Measurements from ENCODE around the gene SMARCA1. TPM values are rescaled to one million over a fixed set of nuclear protein-coding genes. Genes with fewer than 3 reads are reported as not detected.

Gene SMARCA1
- total and polyA plus RNA-seq, 2 experiments from 2014 or later, result 30.1 to 51.8 TPM

DNA sequence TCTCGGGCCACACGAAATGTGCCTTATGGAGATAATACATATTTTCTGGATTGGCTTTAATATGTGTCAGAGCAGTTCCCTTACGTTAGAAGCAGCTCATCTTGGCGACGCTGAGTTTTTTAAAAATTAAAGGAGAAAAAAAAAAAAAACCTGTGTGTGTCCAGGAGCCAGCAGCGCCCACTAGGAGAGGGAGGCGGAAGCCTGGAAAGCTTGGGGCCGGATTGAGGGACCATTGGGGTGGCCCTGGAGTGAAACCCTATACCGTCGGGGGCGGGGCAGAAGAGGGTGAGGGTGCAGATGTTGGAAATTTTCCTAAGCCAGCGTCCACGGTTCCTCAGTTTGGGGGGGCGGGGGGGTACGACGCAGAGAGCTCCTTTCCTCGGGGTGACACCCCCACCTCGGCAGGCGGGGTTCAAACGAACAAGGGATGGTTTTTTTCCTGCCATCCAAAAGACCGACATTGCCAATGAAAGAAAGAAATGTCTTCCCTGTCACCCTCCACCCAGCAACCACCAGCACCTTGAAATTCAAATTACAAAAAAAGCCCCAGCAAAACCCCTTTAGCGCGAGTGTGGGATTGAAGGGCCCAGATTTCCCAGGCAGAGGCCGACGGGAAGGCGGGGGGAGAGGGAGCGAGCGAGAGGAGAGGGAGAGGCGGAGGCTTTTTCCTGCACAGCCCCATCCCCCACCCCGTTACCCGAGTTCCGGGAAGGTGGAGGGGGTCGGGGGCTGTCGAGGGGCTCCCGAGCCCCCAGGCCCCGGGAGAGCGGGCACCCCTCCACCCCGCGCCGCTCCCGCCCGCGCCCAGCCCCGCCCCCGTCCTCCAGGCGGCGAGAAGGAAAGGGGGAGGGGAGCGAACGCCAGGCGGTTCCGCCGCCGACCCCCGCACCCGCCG lies 859 bp downstream of the SMARCA1 start:
- H3K4me1 Mint-ChIP-seq, result peaks cover 3% of the 10 kb centered on the region; the same call in 2 of the 3 replicates
- no peak overlapping the region for H2AFZ ChIP-seq
- no peaks in the 10 kb centered on the region for H3K27me3 ChIP-seq (ENCODE audit: insufficient read depth)
- H3K79me2 ChIP-seq (replicated peaks; ENCODE audit: insufficient read depth), result peaks cover 47% of the 10 kb centered on the region
- ATAC-seq (peak; percentile 88), DNase-seq (ENCODE audit: low spot score) (peak; percentile 76)
- TF ChIP-seq NANOG (IDR thresholded peaks at IDR 0.05; ENCODE audit: borderline replicate concordance) (no peak), STAT1 (IDR thresholded peaks at IDR 0.05; ENCODE audit: unreplicated experiment) (no peak), CTCF (conservative IDR thresholded peaks at IDR 0.05; ENCODE audit: low read depth in 2 of 2) (peak; percentile 17 to 29; a peak in 1 of 4 replicates), ETS1 (IDR thresholded peaks at IDR 0.05) (no peak), EZH2phosphoT487 (IDR thresholded peaks at IDR 0.05; ENCODE audit: unreplicated experiment) (no peak), JUNB (IDR thresholded peaks at IDR 0.05; ENCODE audit: unreplicated experiment) (no peak), ZNF462 (CRISPR knock-in tag; IDR thresholded peaks at IDR 0.05) (no peak)
- no peaks in the 10 kb centered on the region for H3K4me1 ChIP-seq (ENCODE audit: insufficient read depth)
- H3K4me3 Mint-ChIP-seq, result peak overlapping the region; percentile 87
- no peaks in the 10 kb centered on the region; the same call in 1 of the 3 replicates for H3K36me3 Mint-ChIP-seq (ENCODE audit: low read depth)
- no peaks in the 10 kb centered on the region for H3K9me2 ChIP-seq (ENCODE audit: insufficient read depth)
- H3K9me3 Mint-ChIP-seq, result peaks cover 4% of the 10 kb centered on the region
- H3K27me3 Mint-ChIP-seq (ENCODE audit: insufficient read depth, low read depth, poor library complexity), result no peaks in the 10 kb centered on the region
- peak overlapping the region; percentile 83; the same call in 1 of the 2 replicates for H3K27ac Mint-ChIP-seq
- peak overlapping the region; percentile 81 for H3K4me2 ChIP-seq
- peak overlapping the region; percentile 78 for H3K4me3 ChIP-seq
- H3K36me3 ChIP-seq (ENCODE audit: insufficient read depth), result no peaks in the 10 kb centered on the region
- no peaks in the 10 kb centered on the region for H3F3A ChIP-seq (replicated peaks; ENCODE audit: low read depth)
- H4K20me1 ChIP-seq (replicated peaks; ENCODE audit: insufficient read depth), result 0 out of 2 replicates have a peak, but pooled peaks cover 5% of the 10 kb centered on the region
- peak overlapping the region; percentile 85 for H3K27ac ChIP-seq (ENCODE audit: low read depth)
